ENCODE results near the gene PPT1.

The PPT1 gene

GRCh38 chr1:40032240-40032891 is 64.7 kb downstream of the PPT1 start:
- peak; percentile 83 to 84 for DNase-seq (ENCODE audit: low read depth in 2 of 2)
- no peak overlapping the region for H3K4me3 ChIP-seq (replicated peaks in 1 of 2; ENCODE audit: low read depth in 2 of 2, low read length in 2 of 2)
- TF ChIP-seq, protein P1, sequence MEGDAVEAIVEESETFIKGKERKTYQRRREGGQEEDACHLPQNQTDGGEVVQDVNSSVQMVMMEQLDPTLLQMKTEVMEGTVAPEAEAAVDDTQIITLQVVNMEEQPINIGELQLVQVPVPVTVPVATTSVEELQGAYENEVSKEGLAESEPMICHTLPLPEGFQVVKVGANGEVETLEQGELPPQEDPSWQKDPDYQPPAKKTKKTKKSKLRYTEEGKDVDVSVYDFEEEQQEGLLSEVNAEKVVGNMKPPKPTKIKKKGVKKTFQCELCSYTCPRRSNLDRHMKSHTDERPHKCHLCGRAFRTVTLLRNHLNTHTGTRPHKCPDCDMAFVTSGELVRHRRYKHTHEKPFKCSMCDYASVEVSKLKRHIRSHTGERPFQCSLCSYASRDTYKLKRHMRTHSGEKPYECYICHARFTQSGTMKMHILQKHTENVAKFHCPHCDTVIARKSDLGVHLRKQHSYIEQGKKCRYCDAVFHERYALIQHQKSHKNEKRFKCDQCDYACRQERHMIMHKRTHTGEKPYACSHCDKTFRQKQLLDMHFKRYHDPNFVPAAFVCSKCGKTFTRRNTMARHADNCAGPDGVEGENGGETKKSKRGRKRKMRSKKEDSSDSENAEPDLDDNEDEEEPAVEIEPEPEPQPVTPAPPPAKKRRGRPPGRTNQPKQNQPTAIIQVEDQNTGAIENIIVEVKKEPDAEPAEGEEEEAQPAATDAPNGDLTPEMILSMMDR (IDR thresholded peaks at IDR 0.05; ENCODE audit: low read depth, low read length), result peak; percentile 41

DNA sequence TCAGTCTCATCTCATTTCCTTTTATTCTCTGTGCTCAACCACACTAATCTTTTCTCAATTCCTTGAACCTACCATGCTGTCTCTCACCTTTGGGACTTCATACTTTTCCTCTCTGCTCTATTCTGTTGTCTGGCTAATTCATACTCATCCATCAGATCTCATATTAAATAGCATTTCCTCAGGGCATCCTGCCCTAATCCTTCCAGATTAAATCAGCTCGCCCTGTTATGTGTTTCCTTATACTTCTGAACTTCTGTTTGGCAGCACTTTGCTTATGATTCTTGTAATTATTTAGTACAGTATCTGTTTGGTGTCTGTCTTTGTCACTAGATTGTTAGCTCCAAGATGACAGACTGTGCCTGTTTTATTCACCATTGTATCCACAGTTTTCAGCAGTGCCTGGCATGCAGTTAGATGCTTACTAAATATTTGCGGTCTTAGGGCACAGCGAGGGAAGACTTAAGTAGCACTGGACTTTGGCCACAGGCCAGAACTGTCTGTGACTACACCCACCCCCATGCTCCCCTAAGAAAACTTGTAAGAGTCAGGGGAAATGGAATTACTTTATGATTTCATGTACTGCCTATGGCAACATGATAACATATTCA is 66.4 kb downstream of the PPT1 start:
- TF ChIP-seq, protein P1 (IDR thresholded peaks at IDR 0.05; ENCODE audit: low read depth, low read length), result no peak
- DNase-seq (ENCODE audit: low read depth in 2 of 2), result peak; percentile 68 to 69
- H3K4me3 ChIP-seq (replicated peaks in 1 of 2; ENCODE audit: low read depth in 2 of 2, low read length in 2 of 2), result no peak overlapping the region

GRCh38 chr1:40029608-40030007 is 67.4 kb downstream of the PPT1 start:
- TF ChIP-seq, protein P1 (IDR thresholded peaks at IDR 0.05; ENCODE audit: low read depth, low read length), result no peak
- no peak for DNase-seq (ENCODE audit: low read depth in 2 of 2)

GRCh38 chr1:40027647-40028046 is 69.4 kb downstream of the PPT1 start:
- no peak for DNase-seq (ENCODE audit: low read depth in 2 of 2)

More at GRCh38 chr1:40029608-40030007, 67.4 kb downstream of the PPT1 start:
- H3K4me3 ChIP-seq (replicated peaks in 1 of 2; ENCODE audit: low read depth in 2 of 2, low read length in 2 of 2), result no peak overlapping the region

DNA sequence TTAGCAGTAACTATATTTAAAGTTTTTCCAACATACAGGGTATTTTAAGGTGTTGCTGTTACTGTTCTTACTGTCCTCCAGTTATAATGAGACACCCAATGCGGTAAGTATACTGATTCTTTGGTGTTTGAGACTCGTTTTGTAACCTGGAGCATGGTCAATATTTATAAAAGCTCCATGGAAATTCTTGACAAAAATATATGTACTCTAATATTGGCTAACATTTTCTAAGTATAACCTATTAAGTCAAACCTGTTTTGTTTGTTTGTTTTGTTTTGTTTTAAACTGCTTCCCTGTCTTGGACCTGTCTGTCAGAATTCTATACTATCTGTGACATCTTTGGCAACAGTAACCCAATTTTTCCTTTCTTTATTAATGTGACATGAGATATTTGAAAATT is 72.4 kb downstream of the PPT1 start:
- DNase-seq (ENCODE audit: low read depth in 2 of 2), result no peak
- H3K4me3 ChIP-seq (replicated peaks in 1 of 2; ENCODE audit: low read depth in 2 of 2, low read length in 2 of 2), result no peak overlapping the region
- TF ChIP-seq, protein P1 (IDR thresholded peaks at IDR 0.05; ENCODE audit: low read depth, low read length), result no peak

More at GRCh38 chr1:40027647-40028046, 69.4 kb downstream of the PPT1 start:
- TF ChIP-seq, protein P1 (IDR thresholded peaks at IDR 0.05; ENCODE audit: low read depth, low read length), result no peak
- no peak overlapping the region for H3K4me3 ChIP-seq (replicated peaks in 1 of 2; ENCODE audit: low read depth in 2 of 2, low read length in 2 of 2)

DNA sequence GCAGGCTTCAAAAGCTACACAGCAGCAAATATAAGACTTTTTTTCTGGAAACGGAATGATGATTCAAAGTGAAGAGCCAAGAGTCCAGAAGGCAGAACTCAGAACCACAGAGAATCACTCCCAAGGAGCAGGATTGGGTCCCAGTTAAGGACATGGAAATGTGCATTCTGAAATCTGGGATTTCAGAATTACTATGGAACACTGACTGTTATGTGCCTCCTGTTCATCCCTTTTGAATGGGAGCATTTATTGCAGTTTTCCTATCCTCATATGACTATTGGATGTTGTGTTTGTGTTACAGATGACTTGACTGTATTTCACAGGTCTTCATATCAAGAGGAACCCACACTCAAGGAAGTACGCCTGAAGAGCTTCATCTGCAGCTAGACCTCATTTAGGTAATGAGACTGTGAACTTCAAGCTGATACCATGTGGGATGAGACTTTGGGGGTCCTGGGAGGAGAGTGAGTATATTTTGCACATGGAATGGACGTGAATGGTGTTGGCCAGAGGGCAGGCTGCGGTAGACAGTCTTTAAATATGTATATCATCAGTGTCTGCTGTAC is 73.6 kb downstream of the PPT1 start:
- no peak for DNase-seq (ENCODE audit: low read depth in 2 of 2)
- TF ChIP-seq, protein P1 (IDR thresholded peaks at IDR 0.05; ENCODE audit: low read depth, low read length), result no peak

More for the DNA sequence above, 73.6 kb downstream of the PPT1 start:
- H3K4me3 ChIP-seq (replicated peaks in 1 of 2; ENCODE audit: low read depth in 2 of 2, low read length in 2 of 2), result no peak overlapping the region
